ENCODE results near the gene ROM1.

GRCh38 chr11:62575837-62576236, 37.2 kb upstream of the ROM1 start:
- TF ChIP-seq POLR2A (IDR thresholded peaks at IDR 0.05; ENCODE audit: low read depth, low read length) (no peak), POLR2AphosphoS5 (IDR thresholded peaks at IDR 0.05; ENCODE audit: low read depth, low read length) (no peak)

Data from GM12892 (cell line).